SK-N-SH (cell line): ENCODE measurements around the gene BNIP3. TPM values are rescaled to one million over a fixed set of nuclear protein-coding genes. Genes with fewer than 3 reads are reported as not detected.

ENCODE experiments used
- CTCF ChIA-PET: fragments of 300-600, 350-600 bp; formaldehyde crosslinking; extraction: SDS; loops from one replicate; lab custom pipeline; 2021; lab: Yijun Ruan, JAX
- POLR2A ChIA-PET: fragments of 350-600 bp; sonication (Branson Sonifier 250); formaldehyde crosslinking; extraction: SDS; loops from one replicate; lab custom pipeline; 2020; ENCODE audit warnings: antibody characterized with exemption, inconsistent platforms; lab: Yijun Ruan, JAX
- DNase-seq: peaks from one replicate; pipeline ENCODE4 v3.0.0; 2012
- H2AFZ ChIP-seq: fragments of 200-600 bp; sonication (generic); 2 replicates; pipeline ENCODE4 v1.8.1; 2016; ENCODE audit warnings: antibody characterized with exemption, mild to moderate bottlenecking, low read depth
- H3F3A ChIP-seq: fragments of 200-600 bp; sonication (generic); replicated peaks from 2 replicates; pipeline ENCODE3; 2016; ENCODE audit warnings: antibody characterized with exemption, mild to moderate bottlenecking; ENCODE audit not compliant: insufficient read depth
- H3K27ac ChIP-seq, 2 experiments: fragments of 200-500 bp in 1 of 2; fragments of 200-600 bp in 1 of 2; sonication (Bioruptor generic) in 1 of 2; sonication (generic), shearing (Covaris generic) in 1 of 2; 2 replicates each; pipeline versions ENCODE4 v1.5.1 to v1.6.1; 2014 to 2016; ENCODE audit warnings: low read depth in 2 of 2, inconsistent platforms in 1 of 2, low read length in 1 of 2, mild to moderate bottlenecking in 1 of 2, mixed read lengths in 1 of 2
- H3K27me3 ChIP-seq: fragments of 200-600 bp; sonication (generic), shearing (Covaris generic); 2 replicates; pipeline ENCODE4 v1.6.1; 2016; ENCODE audit warnings: mixed run types; ENCODE audit not compliant: insufficient read depth
- H3K36me3 ChIP-seq, 2 experiments: fragments of 200-500 bp in 1 of 2; fragments of 200-600 bp in 1 of 2; sonication (Bioruptor generic) in 1 of 2; sonication (generic) in 1 of 2; replicated peaks in 1 of 2; 2 replicates each; pipeline versions ENCODE3 to v1.5.1; 2014 to 2016; ENCODE audit warnings: low read length in 1 of 2, mild to moderate bottlenecking in 1 of 2; ENCODE audit not compliant: insufficient read depth in 2 of 2, control insufficient read depth in 1 of 2
- H3K4me1 ChIP-seq, 2 experiments: fragments of 200-500 bp in 1 of 2; fragments of 200-600 bp in 1 of 2; sonication (Bioruptor generic) in 1 of 2; sonication (generic), shearing (Covaris generic) in 1 of 2; 2 replicates each; pipeline versions ENCODE4 v1.5.1 to v1.6.1; 2014 to 2016; ENCODE audit warnings: low read depth in 1 of 2, low read length in 1 of 2, mixed run types in 1 of 2; ENCODE audit not compliant: insufficient read depth in 2 of 2, control insufficient read depth in 1 of 2
- H3K4me2 ChIP-seq: fragments of 200-600 bp; sonication (generic), shearing (Covaris generic); 2 replicates; pipeline ENCODE4 v1.6.1; 2017; ENCODE audit warnings: mixed run types
- H3K4me3 ChIP-seq, 2 experiments: fragments of 200-500 bp in 1 of 2; fragments of 200-600 bp in 1 of 2; sonication (Bioruptor generic) in 1 of 2; sonication (generic), shearing (Covaris generic) in 1 of 2; 2 replicates each; pipeline versions ENCODE4 v1.5.1 to v1.8.1; 2014 to 2016; ENCODE audit warnings: low read depth in 2 of 2, inconsistent platforms in 1 of 2, low read length in 1 of 2, mild to moderate bottlenecking in 1 of 2, mixed read lengths in 1 of 2, moderate library complexity in 1 of 2
- H3K79me2 ChIP-seq: fragments of 200-600 bp; sonication (generic); 2 replicates; pipeline ENCODE4 v1.8.1; 2017; ENCODE audit warnings: mild to moderate bottlenecking; ENCODE audit not compliant: insufficient read depth
- H3K9ac ChIP-seq: fragments of 200-600 bp; sonication (generic); 2 replicates; pipeline ENCODE4 v1.6.1; 2017; ENCODE audit warnings: mixed run types
- H3K9me2 ChIP-seq: fragments of 200-600 bp; sonication (generic); 2 replicates; pipeline ENCODE4 v1.6.1; 2017; ENCODE audit warnings: mixed run types
- H3K9me3 ChIP-seq: fragments of 200-600 bp; sonication (generic); 2 replicates; pipeline ENCODE4 v1.6.1; 2017; ENCODE audit warnings: mixed run types, mild to moderate bottlenecking, moderate library complexity
- H4K20me1 ChIP-seq: fragments of 200-600 bp; sonication (generic); 2 replicates; pipeline ENCODE4 v1.6.1; 2017; ENCODE audit warnings: mild to moderate bottlenecking, mixed run types; ENCODE audit not compliant: insufficient read depth
- CHD2 ChIP-seq: fragments of 150-350 bp; IDR thresholded peaks from 2 replicates; pipeline ENCODE4 v1.6.1; 2018; ENCODE audit warnings: low read length; ENCODE audit not compliant: partially characterized antibody
- EP300 ChIP-seq, 2 experiments: IDR thresholded peaks; 2 replicates each; pipeline versions ENCODE4 v1.4.0 to v1.6.1; 2012; ENCODE audit warnings: borderline replicate concordance in 1 of 2, low read depth in 1 of 2, low read length in 1 of 2
- FOSL2 ChIP-seq: IDR thresholded peaks from 2 replicates; pipeline ENCODE4 v1.4.0; 2012; ENCODE audit warnings: low read depth, mild to moderate bottlenecking, moderate library complexity, borderline replicate concordance
- GABPA ChIP-seq: IDR thresholded peaks from 2 replicates; pipeline ENCODE4 v1.4.0; 2012; ENCODE audit warnings: low read depth, mild to moderate bottlenecking
- JUND ChIP-seq: IDR thresholded peaks from 2 replicates; pipeline ENCODE4 v1.4.0; 2012
- MAX ChIP-seq: IDR thresholded peaks from 2 replicates; pipeline ENCODE4 v1.4.0; 2012; ENCODE audit warnings: low read depth
- MXI1 ChIP-seq: IDR thresholded peaks from 2 replicates; pipeline ENCODE4 v1.6.1; 2012; ENCODE audit warnings: mild to moderate bottlenecking, low read depth, low read length, improper control_type of control experiment
- NFIC ChIP-seq: IDR thresholded peaks from 2 replicates; pipeline ENCODE4 v1.4.0; 2012; ENCODE audit warnings: borderline replicate concordance
- NRF1 ChIP-seq: IDR thresholded peaks from 2 replicates; pipeline ENCODE4 v1.6.1; 2012; ENCODE audit warnings: low read depth, mild to moderate bottlenecking, low read length
- PBX3 ChIP-seq: IDR thresholded peaks from 2 replicates; pipeline ENCODE4; 2012
- POLR2AphosphoS5 ChIP-seq: IDR thresholded peaks from 2 replicates; pipeline ENCODE4 v1.6.1; 2012; ENCODE audit warnings: low read depth, low read length
- RFX5 ChIP-seq: IDR thresholded peaks from 2 replicates; pipeline ENCODE4 v1.6.1; 2012; ENCODE audit warnings: mild to moderate bottlenecking, improper control_type of control experiment, low read length
- SIN3A ChIP-seq: IDR thresholded peaks from 2 replicates; pipeline ENCODE4 v1.6.1; 2012; ENCODE audit warnings: low read depth, mild to moderate bottlenecking, low read length, moderate library complexity, borderline replicate concordance
- TAF1 ChIP-seq: IDR thresholded peaks from 2 replicates; pipeline ENCODE4 v1.6.1; 2012; ENCODE audit warnings: low read depth, mild to moderate bottlenecking, low read length, moderate library complexity, borderline replicate concordance
- TEAD4 ChIP-seq: IDR thresholded peaks from 2 replicates; pipeline ENCODE4 v1.4.0; 2012; ENCODE audit warnings: mild to moderate bottlenecking, borderline replicate concordance; ENCODE audit not compliant: insufficient read depth
- USF1 ChIP-seq: IDR thresholded peaks from 2 replicates; pipeline ENCODE4 v1.4.0; 2012; ENCODE audit warnings: low read depth, borderline replicate concordance
- WGBS: methylation state at CpG from one replicate; pipeline ENCODE4 v1.1.6; 2017; ENCODE audit warnings: low lambda C conversion rate; 5-methylcytosine and 5-hydroxymethylcytosine counted together
- polyA plus RNA-seq, 3 experiments: library from polyadenylated mRNA; depleted of rRNA; stranded (reverse); fragments of >200 nt; gene quantifications; 2 replicates each; pipeline ENCODE4 v1.2.3, GENCODE V29; 2012
- TF ChIP-seq, protein P1 (sequence below): IDR thresholded peaks from 2 replicates; pipeline ENCODE4 v1.6.1; 2012; ENCODE audit warnings: mild to moderate bottlenecking, low read depth, low read length, moderate library complexity
- TF ChIP-seq, protein P2 (sequence below): IDR thresholded peaks from 2 replicates; pipeline ENCODE4 v1.4.0; 2012; ENCODE audit warnings: low read depth, borderline replicate concordance
- TF ChIP-seq, protein P3 (sequence below): fragments of 200-600 bp; sonication (generic); IDR thresholded peaks from 2 replicates; pipeline ENCODE4 v1.6.1; 2017; ENCODE audit warnings: antibody characterized with exemption, mild to moderate bottlenecking, moderate library complexity

Gene BNIP3
- polyA plus RNA-seq, 1 of the 3 experiments (the other 2 are of a cell fraction) = 40.3 TPM

DNA sequence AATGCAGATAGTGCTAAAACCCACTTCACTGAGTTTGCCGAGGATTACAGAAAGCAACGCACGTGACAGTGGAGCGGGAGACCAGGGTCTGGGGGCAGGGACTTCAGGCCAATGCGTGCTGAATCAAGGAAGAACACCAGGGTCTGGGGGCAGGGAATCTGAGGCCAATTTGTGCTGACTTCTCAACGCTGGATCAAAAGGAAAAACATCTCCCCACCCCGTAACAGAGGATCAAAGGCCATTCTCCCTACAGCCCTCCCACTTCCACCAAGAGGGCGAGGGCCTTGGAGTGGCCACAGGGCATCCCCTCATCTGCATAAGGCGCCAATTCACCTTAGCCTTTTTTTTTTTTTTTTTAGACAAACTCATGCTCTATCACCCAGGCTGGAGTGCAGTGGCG, 22.3 kb upstream of the BNIP3 start:
- TF ChIP-seq TAF1 (no peak), PBX3 (no peak), MAX (no peak), TEAD4 (no peak), RFX5 (no peak), NRF1 (no peak), USF1 (no peak), SIN3A (no peak), POLR2AphosphoS5 (no peak), MXI1 (no peak), CHD2 (no peak), GABPA (no peak), EP300 (IDR thresholded peaks at IDR 0.05; ENCODE audit: borderline replicate concordance in 1 of 2, low read depth in 1 of 2, low read length in 1 of 2) (no peak), JUND (no peak), FOSL2 (no peak), NFIC (no peak)
- TF ChIP-seq, protein P1, sequence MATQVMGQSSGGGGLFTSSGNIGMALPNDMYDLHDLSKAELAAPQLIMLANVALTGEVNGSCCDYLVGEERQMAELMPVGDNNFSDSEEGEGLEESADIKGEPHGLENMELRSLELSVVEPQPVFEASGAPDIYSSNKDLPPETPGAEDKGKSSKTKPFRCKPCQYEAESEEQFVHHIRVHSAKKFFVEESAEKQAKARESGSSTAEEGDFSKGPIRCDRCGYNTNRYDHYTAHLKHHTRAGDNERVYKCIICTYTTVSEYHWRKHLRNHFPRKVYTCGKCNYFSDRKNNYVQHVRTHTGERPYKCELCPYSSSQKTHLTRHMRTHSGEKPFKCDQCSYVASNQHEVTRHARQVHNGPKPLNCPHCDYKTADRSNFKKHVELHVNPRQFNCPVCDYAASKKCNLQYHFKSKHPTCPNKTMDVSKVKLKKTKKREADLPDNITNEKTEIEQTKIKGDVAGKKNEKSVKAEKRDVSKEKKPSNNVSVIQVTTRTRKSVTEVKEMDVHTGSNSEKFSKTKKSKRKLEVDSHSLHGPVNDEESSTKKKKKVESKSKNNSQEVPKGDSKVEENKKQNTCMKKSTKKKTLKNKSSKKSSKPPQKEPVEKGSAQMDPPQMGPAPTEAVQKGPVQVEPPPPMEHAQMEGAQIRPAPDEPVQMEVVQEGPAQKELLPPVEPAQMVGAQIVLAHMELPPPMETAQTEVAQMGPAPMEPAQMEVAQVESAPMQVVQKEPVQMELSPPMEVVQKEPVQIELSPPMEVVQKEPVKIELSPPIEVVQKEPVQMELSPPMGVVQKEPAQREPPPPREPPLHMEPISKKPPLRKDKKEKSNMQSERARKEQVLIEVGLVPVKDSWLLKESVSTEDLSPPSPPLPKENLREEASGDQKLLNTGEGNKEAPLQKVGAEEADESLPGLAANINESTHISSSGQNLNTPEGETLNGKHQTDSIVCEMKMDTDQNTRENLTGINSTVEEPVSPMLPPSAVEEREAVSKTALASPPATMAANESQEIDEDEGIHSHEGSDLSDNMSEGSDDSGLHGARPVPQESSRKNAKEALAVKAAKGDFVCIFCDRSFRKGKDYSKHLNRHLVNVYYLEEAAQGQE = no peak
- TF ChIP-seq, protein P2, sequence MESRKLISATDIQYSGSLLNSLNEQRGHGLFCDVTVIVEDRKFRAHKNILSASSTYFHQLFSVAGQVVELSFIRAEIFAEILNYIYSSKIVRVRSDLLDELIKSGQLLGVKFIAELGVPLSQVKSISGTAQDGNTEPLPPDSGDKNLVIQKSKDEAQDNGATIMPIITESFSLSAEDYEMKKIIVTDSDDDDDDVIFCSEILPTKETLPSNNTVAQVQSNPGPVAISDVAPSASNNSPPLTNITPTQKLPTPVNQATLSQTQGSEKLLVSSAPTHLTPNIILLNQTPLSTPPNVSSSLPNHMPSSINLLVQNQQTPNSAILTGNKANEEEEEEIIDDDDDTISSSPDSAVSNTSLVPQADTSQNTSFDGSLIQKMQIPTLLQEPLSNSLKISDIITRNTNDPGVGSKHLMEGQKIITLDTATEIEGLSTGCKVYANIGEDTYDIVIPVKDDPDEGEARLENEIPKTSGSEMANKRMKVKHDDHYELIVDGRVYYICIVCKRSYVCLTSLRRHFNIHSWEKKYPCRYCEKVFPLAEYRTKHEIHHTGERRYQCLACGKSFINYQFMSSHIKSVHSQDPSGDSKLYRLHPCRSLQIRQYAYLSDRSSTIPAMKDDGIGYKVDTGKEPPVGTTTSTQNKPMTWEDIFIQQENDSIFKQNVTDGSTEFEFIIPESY = no peak
- TF ChIP-seq, protein P3, sequence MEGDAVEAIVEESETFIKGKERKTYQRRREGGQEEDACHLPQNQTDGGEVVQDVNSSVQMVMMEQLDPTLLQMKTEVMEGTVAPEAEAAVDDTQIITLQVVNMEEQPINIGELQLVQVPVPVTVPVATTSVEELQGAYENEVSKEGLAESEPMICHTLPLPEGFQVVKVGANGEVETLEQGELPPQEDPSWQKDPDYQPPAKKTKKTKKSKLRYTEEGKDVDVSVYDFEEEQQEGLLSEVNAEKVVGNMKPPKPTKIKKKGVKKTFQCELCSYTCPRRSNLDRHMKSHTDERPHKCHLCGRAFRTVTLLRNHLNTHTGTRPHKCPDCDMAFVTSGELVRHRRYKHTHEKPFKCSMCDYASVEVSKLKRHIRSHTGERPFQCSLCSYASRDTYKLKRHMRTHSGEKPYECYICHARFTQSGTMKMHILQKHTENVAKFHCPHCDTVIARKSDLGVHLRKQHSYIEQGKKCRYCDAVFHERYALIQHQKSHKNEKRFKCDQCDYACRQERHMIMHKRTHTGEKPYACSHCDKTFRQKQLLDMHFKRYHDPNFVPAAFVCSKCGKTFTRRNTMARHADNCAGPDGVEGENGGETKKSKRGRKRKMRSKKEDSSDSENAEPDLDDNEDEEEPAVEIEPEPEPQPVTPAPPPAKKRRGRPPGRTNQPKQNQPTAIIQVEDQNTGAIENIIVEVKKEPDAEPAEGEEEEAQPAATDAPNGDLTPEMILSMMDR = no peak
- no peaks in the 10 kb centered on the region for H3K79me2 ChIP-seq
- H3K4me3 ChIP-seq = no peak overlapping the region
- H3K27me3 ChIP-seq = no peaks in the 10 kb centered on the region; the same call in 1 of the 2 replicates
- H3K4me1 ChIP-seq = no peaks in the 10 kb centered on the region; a peak in 1 of 4 replicates
- no peaks in the 10 kb centered on the region for H4K20me1 ChIP-seq
- no peak overlapping the region for H3K4me2 ChIP-seq
- H3K36me3 ChIP-seq = no peaks in the 10 kb centered on the region
- no peaks in the 10 kb centered on the region for H3K9me2 ChIP-seq
- 61% methylated on average over 10 of the region's 10 CpGs for WGBS
- H3F3A ChIP-seq = no peaks in the 10 kb centered on the region
- H3K9me3 ChIP-seq = no peaks in the 10 kb centered on the region
- POLR2A ChIA-PET = no interaction called here
- no peak overlapping the region for H2AFZ ChIP-seq
- no peak overlapping the region for H3K9ac ChIP-seq
- no peak for DNase-seq
- no peak overlapping the region for H3K27ac ChIP-seq
- CTCF ChIA-PET = interaction anchor here (1.3 to 5.1 kb wide), 2 partner anchors 19 to 118 kb away, joined by 3 to 39 read pairs; no protein-coding TSS in a partner anchor
